ENCODE data around the gene CTDSPL. TPM values are rescaled to one million over a fixed set of nuclear protein-coding genes. Genes with fewer than 3 reads are reported as not detected.

Gene CTDSPL
- total RNA-seq, 1 experiment from 2014 or later: 14.0 TPM

DNA sequence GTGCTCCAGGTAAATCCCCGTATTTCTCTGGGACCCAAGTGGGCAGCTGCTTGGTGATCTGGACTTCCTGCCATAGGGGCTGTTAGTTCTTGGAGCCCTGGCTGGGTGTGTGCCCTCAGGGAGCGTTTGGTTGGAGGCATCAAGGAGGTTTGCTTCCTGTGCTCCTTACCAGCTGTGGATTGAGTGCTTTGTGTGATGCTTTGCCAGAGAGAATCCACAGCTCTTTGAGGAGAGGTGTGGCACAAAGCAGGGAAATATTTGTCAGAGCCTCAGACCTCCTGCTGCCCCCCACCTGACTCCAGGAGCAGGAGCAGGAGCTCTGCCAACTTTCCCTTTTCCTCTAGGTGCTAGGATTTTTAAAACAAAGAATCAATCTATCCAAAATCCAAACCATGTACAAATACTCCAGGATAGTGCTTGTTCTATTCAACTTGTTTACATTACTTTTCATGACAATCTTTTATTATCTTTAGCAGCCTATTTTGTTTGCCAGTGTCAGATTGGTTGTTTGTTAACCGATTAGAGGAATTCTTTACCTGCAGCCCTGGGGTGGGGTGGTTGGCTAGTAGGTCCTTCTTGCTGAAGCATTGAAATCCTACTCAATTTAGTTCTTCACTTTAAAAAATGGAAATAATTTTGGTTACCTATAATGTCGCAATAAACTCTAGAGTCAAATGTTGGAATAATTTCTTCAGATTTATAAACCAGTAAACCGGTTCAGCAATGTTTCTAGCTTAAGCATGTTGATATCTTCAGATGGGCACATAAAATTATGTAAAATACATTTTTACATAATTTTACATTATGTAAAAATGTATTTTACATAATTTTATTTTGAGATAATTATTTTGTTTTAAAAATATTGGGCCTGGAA lies 2.5 kb downstream of the CTDSPL start:
- Histone ChIP-seq H3K4me1 (ENCODE audit: insufficient read depth, low read length, poor library complexity, severe bottlenecking) (peaks cover 4% of the 10 kb centered on the region), H3K9me3 (ENCODE audit: low read depth, low read length, poor library complexity, severe bottlenecking) (no peaks in the 10 kb centered on the region), H3K4me3 (ENCODE audit: low read depth, low read length, poor library complexity, severe bottlenecking) (no peak overlapping the region), H3K27me3 (replicated peaks; ENCODE audit: insufficient read depth, low read depth, low read length, poor library complexity) (no peaks in the 10 kb centered on the region), H3K36me3 (ENCODE audit: insufficient read depth, low read length, poor library complexity, severe bottlenecking) (no peaks in the 10 kb centered on the region), H3K27ac (ENCODE audit: low read depth, low read length, poor library complexity, severe bottlenecking) (no peak overlapping the region)
- DNase-seq (ENCODE audit: low spot score): no peak
- ChIA-PET CTCF (no interaction called here), POLR2A (ENCODE audit: low non-redundant PET) (no interaction called here)
- no TSS peak for BruUV-seq (replicated peaks)
- intact Hi-C loops (cut with micrococcal nuclease; ENCODE audit: unreplicated experiment): no loop called here
- TF ChIP-seq, protein P1, sequence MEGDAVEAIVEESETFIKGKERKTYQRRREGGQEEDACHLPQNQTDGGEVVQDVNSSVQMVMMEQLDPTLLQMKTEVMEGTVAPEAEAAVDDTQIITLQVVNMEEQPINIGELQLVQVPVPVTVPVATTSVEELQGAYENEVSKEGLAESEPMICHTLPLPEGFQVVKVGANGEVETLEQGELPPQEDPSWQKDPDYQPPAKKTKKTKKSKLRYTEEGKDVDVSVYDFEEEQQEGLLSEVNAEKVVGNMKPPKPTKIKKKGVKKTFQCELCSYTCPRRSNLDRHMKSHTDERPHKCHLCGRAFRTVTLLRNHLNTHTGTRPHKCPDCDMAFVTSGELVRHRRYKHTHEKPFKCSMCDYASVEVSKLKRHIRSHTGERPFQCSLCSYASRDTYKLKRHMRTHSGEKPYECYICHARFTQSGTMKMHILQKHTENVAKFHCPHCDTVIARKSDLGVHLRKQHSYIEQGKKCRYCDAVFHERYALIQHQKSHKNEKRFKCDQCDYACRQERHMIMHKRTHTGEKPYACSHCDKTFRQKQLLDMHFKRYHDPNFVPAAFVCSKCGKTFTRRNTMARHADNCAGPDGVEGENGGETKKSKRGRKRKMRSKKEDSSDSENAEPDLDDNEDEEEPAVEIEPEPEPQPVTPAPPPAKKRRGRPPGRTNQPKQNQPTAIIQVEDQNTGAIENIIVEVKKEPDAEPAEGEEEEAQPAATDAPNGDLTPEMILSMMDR (conservative IDR thresholded peaks at IDR 0.05; ENCODE audit: low read depth, low read length): no peak
- TF ChIP-seq EZH2 (IDR thresholded peaks at IDR 0.05; ENCODE audit: borderline replicate concordance, low read depth, low read length, poor library complexity, severe bottlenecking): no peak

DNA sequence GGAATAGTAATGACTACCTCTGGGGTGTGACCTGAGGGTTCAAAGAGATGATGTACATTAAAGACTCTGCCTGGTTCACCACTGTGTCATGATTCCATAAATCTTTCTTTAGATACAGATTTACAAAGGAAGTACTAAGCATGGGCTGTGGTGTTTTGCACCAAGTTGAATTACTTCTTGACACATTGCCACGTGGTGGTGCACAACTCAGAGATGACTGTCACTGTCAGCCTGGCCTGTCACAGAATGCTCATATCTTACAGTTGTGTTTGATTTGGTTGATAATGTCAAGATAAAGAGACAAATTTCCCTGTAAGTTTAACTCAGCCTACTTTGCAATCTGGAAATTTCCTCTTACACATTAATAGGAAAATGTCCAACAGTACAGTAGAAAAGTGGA lies 3.2 kb downstream of the CTDSPL start:
- ChIA-PET POLR2A (ENCODE audit: low non-redundant PET) (no interaction called here), CTCF (no interaction called here)
- no TSS peak for BruUV-seq (replicated peaks)
- no peaks in the 10 kb centered on the region for H3K27me3 ChIP-seq (replicated peaks; ENCODE audit: insufficient read depth, low read depth, low read length, poor library complexity)
- H3K4me1 ChIP-seq (ENCODE audit: insufficient read depth, low read length, poor library complexity, severe bottlenecking): peaks cover 4% of the 10 kb centered on the region
- no peak overlapping the region for H3K4me3 ChIP-seq (ENCODE audit: low read depth, low read length, poor library complexity, severe bottlenecking)
- DNase-seq (ENCODE audit: low spot score): peak; percentile 15
- H3K9me3 ChIP-seq (ENCODE audit: low read depth, low read length, poor library complexity, severe bottlenecking): no peaks in the 10 kb centered on the region
- H3K27ac ChIP-seq (ENCODE audit: low read depth, low read length, poor library complexity, severe bottlenecking): no peak overlapping the region
- intact Hi-C loops (cut with micrococcal nuclease; ENCODE audit: unreplicated experiment): no loop called here
- H3K36me3 ChIP-seq (ENCODE audit: insufficient read depth, low read length, poor library complexity, severe bottlenecking): no peaks in the 10 kb centered on the region
- TF ChIP-seq EZH2 (IDR thresholded peaks at IDR 0.05; ENCODE audit: borderline replicate concordance, low read depth, low read length, poor library complexity, severe bottlenecking): no peak

DNA sequence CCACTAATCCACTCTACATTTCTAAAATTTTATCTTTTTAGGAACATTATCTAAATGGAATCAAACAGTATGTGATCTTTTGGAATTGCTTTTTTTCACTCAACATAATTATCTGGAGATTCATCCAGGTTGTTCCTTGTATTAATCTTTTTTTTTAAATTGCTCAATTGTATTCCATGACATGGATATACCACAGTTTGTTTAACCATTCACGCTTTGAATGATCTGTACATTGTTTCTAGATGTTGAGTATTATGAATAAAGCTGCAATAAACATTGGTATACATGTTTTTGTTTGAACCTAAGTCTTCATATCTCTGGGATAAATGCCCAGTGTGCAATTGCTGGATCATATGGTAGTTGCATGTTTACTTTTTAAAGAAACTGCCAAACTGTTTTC lies 5.5 kb downstream of the CTDSPL start:
- Histone ChIP-seq H3K36me3 (ENCODE audit: insufficient read depth, low read length, poor library complexity, severe bottlenecking) (no peaks in the 10 kb centered on the region), H3K27ac (ENCODE audit: low read depth, low read length, poor library complexity, severe bottlenecking) (no peak overlapping the region), H3K4me1 (ENCODE audit: insufficient read depth, low read length, poor library complexity, severe bottlenecking) (no peaks in the 10 kb centered on the region), H3K4me3 (ENCODE audit: low read depth, low read length, poor library complexity, severe bottlenecking) (no peak overlapping the region), H3K27me3 (replicated peaks; ENCODE audit: insufficient read depth, low read depth, low read length, poor library complexity) (no peaks in the 10 kb centered on the region), H3K9me3 (ENCODE audit: low read depth, low read length, poor library complexity, severe bottlenecking) (no peaks in the 10 kb centered on the region)
- ChIA-PET CTCF (no interaction called here), POLR2A (ENCODE audit: low non-redundant PET) (no interaction called here)
- intact Hi-C loops (cut with micrococcal nuclease; ENCODE audit: unreplicated experiment): no loop called here
- TF ChIP-seq EZH2 (IDR thresholded peaks at IDR 0.05; ENCODE audit: borderline replicate concordance, low read depth, low read length, poor library complexity, severe bottlenecking): no peak
- TF ChIP-seq, protein P1 (conservative IDR thresholded peaks at IDR 0.05; ENCODE audit: low read depth, low read length): no peak
- no peak for DNase-seq (ENCODE audit: low spot score)
- no TSS peak for BruUV-seq (replicated peaks)

DNA sequence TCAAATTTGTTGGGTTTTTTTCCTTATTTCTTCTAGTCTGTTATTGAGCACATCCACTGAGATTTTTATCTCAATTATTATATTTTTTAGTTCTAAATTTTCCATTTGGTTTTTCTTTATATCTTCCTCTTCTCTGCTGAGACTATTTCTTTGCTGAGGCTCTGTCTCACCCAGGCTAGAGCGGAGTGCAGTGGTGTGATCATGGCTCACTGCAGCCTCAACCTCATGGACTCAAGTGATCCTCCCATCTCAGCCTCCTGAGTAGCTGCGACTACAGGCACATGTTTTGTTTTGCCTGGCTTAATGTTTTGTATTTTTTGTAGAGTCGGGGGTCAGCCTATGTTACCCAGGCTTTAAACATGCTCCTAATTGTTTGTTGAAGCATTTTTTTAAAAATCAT lies 10.2 kb downstream of the CTDSPL start:
- Histone ChIP-seq H3K36me3 (ENCODE audit: insufficient read depth, low read length, poor library complexity, severe bottlenecking) (no peaks in the 10 kb centered on the region), H3K27ac (ENCODE audit: low read depth, low read length, poor library complexity, severe bottlenecking) (no peak overlapping the region), H3K9me3 (ENCODE audit: low read depth, low read length, poor library complexity, severe bottlenecking) (no peaks in the 10 kb centered on the region), H3K4me3 (ENCODE audit: low read depth, low read length, poor library complexity, severe bottlenecking) (no peak overlapping the region), H3K27me3 (replicated peaks; ENCODE audit: insufficient read depth, low read depth, low read length, poor library complexity) (no peaks in the 10 kb centered on the region), H3K4me1 (ENCODE audit: insufficient read depth, low read length, poor library complexity, severe bottlenecking) (no peaks in the 10 kb centered on the region)
- no peak for DNase-seq (ENCODE audit: low spot score)
- intact Hi-C loops (cut with micrococcal nuclease; ENCODE audit: unreplicated experiment): no loop called here
- no TSS peak for BruUV-seq (replicated peaks)
- ChIA-PET POLR2A (ENCODE audit: low non-redundant PET) (no interaction called here), CTCF (no interaction called here)
- TF ChIP-seq, protein P1 (conservative IDR thresholded peaks at IDR 0.05; ENCODE audit: low read depth, low read length): no peak
- TF ChIP-seq EZH2 (IDR thresholded peaks at IDR 0.05; ENCODE audit: borderline replicate concordance, low read depth, low read length, poor library complexity, severe bottlenecking): no peak

All from A673 (cell line).